GM19238 (cell line): ENCODE measurements around the gene GOLGA7B.
"Not testable (repeated sequence)": the region's sequence is repeated elsewhere in the genome, so short reads cannot be mapped to it uniquely, and the experiment has no call there.

Experiments used
- DNase-seq: peaks from one replicate; pipeline ENCODE4 v3.0.0; 2011; ENCODE audit warnings: low spot score; ENCODE audit not compliant: insufficient read length

GOLGA7B gene

GRCh38 chr10:97831259-97831658 lies 18.4 kb upstream of the GOLGA7B start:
- no peak for DNase-seq

- DNase-seq, result no peak
These were observed 13.2 kb upstream of the GOLGA7B start for GRCh38 chr10:97836446-97836845.

GRCh38 chr10:97838091-97838490 lies 11.6 kb upstream of the GOLGA7B start:
- DNase-seq, result no peak

- DNase-seq, result not testable (repeated sequence)
These were observed 8.5 kb upstream of the GOLGA7B start for GRCh38 chr10:97841166-97841565.

- DNase-seq, result not testable (repeated sequence)
These were observed 7.5 kb upstream of the GOLGA7B start for GRCh38 chr10:97842114-97842513.

- DNase-seq, result no peak
These were observed 6.9 kb upstream of the GOLGA7B start for GRCh38 chr10:97842656-97843280.

GRCh38 chr10:97843281-97843671 lies 6.4 kb upstream of the GOLGA7B start:
- no peak for DNase-seq

GRCh38 chr10:97843972-97844371 lies 5.7 kb upstream of the GOLGA7B start:
- DNase-seq, result not testable (repeated sequence)

- no peak for DNase-seq
These were observed 5.0 kb upstream of the GOLGA7B start for GRCh38 chr10:97844678-97845077.

GRCh38 chr10:97849103-97849686 lies 448 bp upstream of the GOLGA7B start:
- DNase-seq, result no peak

- no peak for DNase-seq
These were observed 803 bp downstream of the GOLGA7B start for GRCh38 chr10:97850446-97850845.

- DNase-seq, result no peak
These were observed 1.8 kb downstream of the GOLGA7B start for GRCh38 chr10:97851341-97852001.

GRCh38 chr10:97852277-97852676 lies 2.6 kb downstream of the GOLGA7B start:
- DNase-seq, result no peak

- no peak for DNase-seq
These were observed 3.3 kb downstream of the GOLGA7B start for GRCh38 chr10:97852840-97853405.

- no peak for DNase-seq
These were observed 5.1 kb downstream of the GOLGA7B start for GRCh38 chr10:97854743-97855142.

- no peak for DNase-seq
These were observed 8.4 kb downstream of the GOLGA7B start for GRCh38 chr10:97858001-97858439.

GRCh38 chr10:97861097-97861750 lies 11.6 kb downstream of the GOLGA7B start:
- no peak for DNase-seq

GRCh38 chr10:97861924-97862323 lies 12.3 kb downstream of the GOLGA7B start:
- no peak for DNase-seq

- no peak for DNase-seq
These were observed 14.2 kb downstream of the GOLGA7B start for GRCh38 chr10:97863808-97864207.

- no peak for DNase-seq
These were observed 15.8 kb downstream of the GOLGA7B start for GRCh38 chr10:97865488-97865887.

GRCh38 chr10:97866524-97867219 lies 17.0 kb downstream of the GOLGA7B start:
- DNase-seq, result no peak
